Sciatic nerve (tissue), 2 donors: ENCODE measurements around the gene POLD4. TPM values are rescaled to one million over a fixed set of nuclear protein-coding genes. Genes with fewer than 3 reads are reported as not detected.
A peak's percentile ranks its signal among the peaks of the same experiment; 100 is the strongest.

Experiments
- ATAC-seq: fragments of 200-7000 bp; cut with Tn5 transposase; one replicate; pipeline ENCODE4 v1.9.1; 2020; ENCODE audit warnings: mild to moderate bottlenecking, moderate library complexity
- DNase-seq: peaks from one replicate; pipeline ENCODE4 v3.0.0-alpha.2; 2020; ENCODE audit warnings: low spot score
- intact Hi-C: fragments of 100-400 bp; cut with DNase I; formaldehyde crosslinking; loops from one replicate; pipeline ENCODE4 v1.14.2; 2022
- total RNA-seq: library from RNA; stranded (reverse); fragmentation: NEBNext Ultra II Directional; extraction: Animal tissue kit (Norgen Biotek cat#: 25700); gene quantifications from one replicate; pipeline ENCODE4 v1.2.1, GENCODE V29; 2021
- donor health status: DM: no; HTN: no; CAD: no.
- donor health status: DM: no; HTN: no; CAD: no.

POLD4 gene
- total RNA-seq, 1 donor from 2014 or later = 43.5 TPM

- intact Hi-C loops = no loop called here
- no peak for DNase-seq
- ATAC-seq = no peak
These were observed 4.7 kb upstream of the POLD4 start for GRCh38 chr11:67357831-67358670.

- intact Hi-C loops = no loop called here
- peak; percentile 5 for ATAC-seq
- no peak for DNase-seq
These were observed 3.7 kb upstream of the POLD4 start for GRCh38 chr11:67356864-67357561.

GRCh38 chr11:67356387-67356863 is 3.1 kb upstream of the POLD4 start:
- intact Hi-C loops = no loop called here
- no peak for DNase-seq
- ATAC-seq = no peak

- intact Hi-C loops = loop anchor here (2.0 kb wide), 1 partner anchor 27 kb away; no protein-coding TSS in a partner anchor
- ATAC-seq (no peak), DNase-seq (no peak)
These were observed 2.5 kb upstream of the POLD4 start for GRCh38 chr11:67355794-67356386.

- ATAC-seq (no peak), DNase-seq (no peak)
- intact Hi-C loops = loop anchor here (2.0 kb wide), 1 partner anchor 28 kb away; no protein-coding TSS in a partner anchor
These were observed 1.9 kb upstream of the POLD4 start for GRCh38 chr11:67355023-67355793.

- intact Hi-C loops = loop anchor here (2.0 kb wide), 1 partner anchor 28 kb away; no protein-coding TSS in a partner anchor
- DNase-seq (no peak), ATAC-seq (peak; percentile 6)
These were observed 1.0 kb upstream of the POLD4 start for GRCh38 chr11:67354075-67355022.

GRCh38 chr11:67352546-67353316 is 615 bp downstream of the POLD4 start:
- intact Hi-C loops = no loop called here
- no peak for DNase-seq
- ATAC-seq = peak; percentile 10

GRCh38 chr11:67351275-67352005 is 1.9 kb downstream of the POLD4 start:
- intact Hi-C loops = no loop called here
- ATAC-seq (peak; percentile 9), DNase-seq (peak; percentile 77)

GRCh38 chr11:67349928-67350465 is 3.3 kb downstream of the POLD4 start:
- ATAC-seq = no peak
- DNase-seq = no peak
- intact Hi-C loops = no loop called here

GRCh38 chr11:67349457-67349856 is 3.9 kb downstream of the POLD4 start:
- no peak for ATAC-seq
- intact Hi-C loops = no loop called here
- no peak for DNase-seq

- no peak for ATAC-seq
- DNase-seq = no peak
- intact Hi-C loops = no loop called here
These were observed 4.3 kb downstream of the POLD4 start for GRCh38 chr11:67349036-67349435.

- intact Hi-C loops = no loop called here
- no peak for DNase-seq
These were observed 5.2 kb downstream of the POLD4 start for GRCh38 chr11:67347964-67348749.

GRCh38 chr11:67345920-67346819 is 7.2 kb downstream of the POLD4 start:
- DNase-seq = no peak
- intact Hi-C loops = no loop called here

More at GRCh38 chr11:67347964-67348749, 5.2 kb downstream of the POLD4 start:
- ATAC-seq = no peak

GRCh38 chr11:67345247-67345919 is 8.0 kb downstream of the POLD4 start:
- DNase-seq (no peak), ATAC-seq (no peak)
- intact Hi-C loops = no loop called here

More at GRCh38 chr11:67345920-67346819, 7.2 kb downstream of the POLD4 start:
- no peak for ATAC-seq
